SU-DHL-6 (cell line): Measurements from ENCODE around the gene PCIF1.

Source experiments
- CTCF ChIP-seq: fragments of 200-600 bp; sonication (generic); IDR thresholded peaks from one replicate; pipeline ENCODE4 v1.5.1; 2017; ENCODE audit warnings: antibody characterized with exemption, mild to moderate bottlenecking, low read length, moderate library complexity; ENCODE audit not compliant: insufficient read depth, poor library complexity, severe bottlenecking
- EZH2phosphoT487 ChIP-seq: fragments of 200-600 bp; sonication (generic), shearing (Covaris generic); conservative IDR thresholded peaks from 2 replicates; pipeline ENCODE4 v1.6.1; 2018; ENCODE audit warnings: mild to moderate bottlenecking, antibody characterized with exemption, low read length, moderate library complexity, mixed read lengths

DNA sequence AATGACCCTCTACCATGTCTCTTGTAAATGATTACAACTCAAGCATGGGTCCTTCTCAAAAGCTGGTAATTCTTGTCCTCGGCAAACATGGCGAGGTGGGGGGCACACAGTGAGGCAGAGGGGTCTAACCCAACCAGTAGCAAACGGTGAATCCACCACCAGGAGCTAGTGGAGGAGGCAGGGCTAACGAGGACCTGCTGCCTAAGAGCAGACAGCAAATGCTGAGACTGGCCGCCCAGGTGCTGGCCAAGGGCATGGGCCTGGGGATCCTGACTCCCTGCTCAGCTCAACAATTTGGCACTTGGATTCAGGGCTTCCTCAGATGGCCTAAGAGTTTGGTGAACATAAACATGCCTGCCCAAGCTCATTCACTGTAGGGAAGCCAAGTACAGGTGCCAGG lies 18.4 kb downstream of the PCIF1 start:
- TF ChIP-seq CTCF (no peak), EZH2phosphoT487 (no peak)
